Fibroblast of villous mesenchyme (primary cell): ENCODE results near the gene RNF220. TPM values are rescaled to one million over a fixed set of nuclear protein-coding genes. Genes with fewer than 3 reads are reported as not detected.

ENCODE experiments used
- DNase-seq: peaks from one replicate; pipeline ENCODE4 v3.0.0-alpha.2; 2010; ENCODE audit warnings: low read depth
- H3K4me3 ChIP-seq: 2 replicates; pipeline ENCODE4 v1.5.1; 2011; ENCODE audit warnings: low read depth, mild to moderate bottlenecking, low read length
- total RNA-seq: library from RNA; depleted of rRNA; stranded (reverse); fragments of >200 nt; gene quantifications from 2 replicates; pipeline ENCODE4 v1.2.3, GENCODE V29; 2012
- TF ChIP-seq, protein P1 (sequence below): IDR thresholded peaks from 2 replicates; pipeline ENCODE4 v1.5.1; 2012; ENCODE audit warnings: low read depth, mild to moderate bottlenecking, low read length; ENCODE audit not compliant: insufficient read depth

RNF220 gene
- total RNA-seq, 1 donor = 47.5 TPM

DNA sequence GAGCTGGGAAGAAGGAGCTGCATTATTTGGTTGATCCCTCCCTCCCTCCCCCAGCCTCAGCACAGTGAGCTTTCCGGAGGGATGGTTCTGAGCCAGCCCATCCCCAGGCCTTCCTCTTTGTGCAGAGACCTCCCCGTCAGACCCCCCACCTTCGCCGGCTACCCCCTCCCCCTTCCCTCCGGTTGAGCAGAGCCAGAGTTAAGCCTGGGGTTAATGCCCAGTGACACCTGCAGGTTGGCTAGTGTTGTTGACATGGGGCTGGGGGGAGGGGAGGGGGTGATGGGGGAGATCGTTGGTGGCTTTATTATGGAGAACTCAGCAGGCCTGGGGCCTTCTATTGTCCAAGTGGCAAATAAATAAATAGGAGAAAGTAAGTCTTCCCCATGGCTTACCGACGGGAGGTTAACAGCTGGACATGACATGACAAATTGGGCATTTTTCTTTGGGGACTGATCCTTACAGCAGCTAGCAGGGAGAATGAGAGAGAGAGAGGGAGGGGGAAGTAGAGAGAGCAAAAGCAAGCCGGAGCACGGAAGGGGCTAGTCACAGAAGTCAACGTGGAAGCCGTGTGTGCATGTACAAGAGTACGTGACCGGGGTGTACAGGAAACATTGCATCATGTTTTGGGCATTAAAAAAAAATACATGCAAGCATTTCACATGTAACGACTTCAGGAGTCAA is 138.1 kb downstream of the RNF220 start:
- no peak for DNase-seq
- no peak overlapping the region for H3K4me3 ChIP-seq
- TF ChIP-seq, protein P1, sequence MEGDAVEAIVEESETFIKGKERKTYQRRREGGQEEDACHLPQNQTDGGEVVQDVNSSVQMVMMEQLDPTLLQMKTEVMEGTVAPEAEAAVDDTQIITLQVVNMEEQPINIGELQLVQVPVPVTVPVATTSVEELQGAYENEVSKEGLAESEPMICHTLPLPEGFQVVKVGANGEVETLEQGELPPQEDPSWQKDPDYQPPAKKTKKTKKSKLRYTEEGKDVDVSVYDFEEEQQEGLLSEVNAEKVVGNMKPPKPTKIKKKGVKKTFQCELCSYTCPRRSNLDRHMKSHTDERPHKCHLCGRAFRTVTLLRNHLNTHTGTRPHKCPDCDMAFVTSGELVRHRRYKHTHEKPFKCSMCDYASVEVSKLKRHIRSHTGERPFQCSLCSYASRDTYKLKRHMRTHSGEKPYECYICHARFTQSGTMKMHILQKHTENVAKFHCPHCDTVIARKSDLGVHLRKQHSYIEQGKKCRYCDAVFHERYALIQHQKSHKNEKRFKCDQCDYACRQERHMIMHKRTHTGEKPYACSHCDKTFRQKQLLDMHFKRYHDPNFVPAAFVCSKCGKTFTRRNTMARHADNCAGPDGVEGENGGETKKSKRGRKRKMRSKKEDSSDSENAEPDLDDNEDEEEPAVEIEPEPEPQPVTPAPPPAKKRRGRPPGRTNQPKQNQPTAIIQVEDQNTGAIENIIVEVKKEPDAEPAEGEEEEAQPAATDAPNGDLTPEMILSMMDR = no peak

DNA sequence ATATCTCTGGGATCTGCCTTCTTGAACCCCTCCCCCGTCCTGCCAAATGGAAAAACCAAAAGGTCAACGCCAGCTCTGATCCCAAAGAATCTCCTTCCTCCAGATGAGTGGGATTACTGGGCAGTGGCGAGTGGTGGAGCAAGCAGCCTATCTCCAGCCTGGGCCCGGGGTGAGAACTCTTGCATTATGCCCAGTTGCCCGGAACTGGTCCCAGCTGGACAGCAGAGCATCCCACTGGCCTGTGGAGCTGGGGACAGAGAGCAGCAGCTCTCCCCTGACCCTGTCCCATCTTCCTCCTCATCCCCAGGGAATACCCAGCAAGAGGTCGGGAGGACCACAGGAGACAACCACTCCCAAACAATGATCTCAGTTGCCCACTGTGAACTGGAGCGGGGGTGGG is 138.7 kb downstream of the RNF220 start:
- DNase-seq = no peak
- H3K4me3 ChIP-seq = no peak overlapping the region
- TF ChIP-seq, protein P1 = no peak

DNA sequence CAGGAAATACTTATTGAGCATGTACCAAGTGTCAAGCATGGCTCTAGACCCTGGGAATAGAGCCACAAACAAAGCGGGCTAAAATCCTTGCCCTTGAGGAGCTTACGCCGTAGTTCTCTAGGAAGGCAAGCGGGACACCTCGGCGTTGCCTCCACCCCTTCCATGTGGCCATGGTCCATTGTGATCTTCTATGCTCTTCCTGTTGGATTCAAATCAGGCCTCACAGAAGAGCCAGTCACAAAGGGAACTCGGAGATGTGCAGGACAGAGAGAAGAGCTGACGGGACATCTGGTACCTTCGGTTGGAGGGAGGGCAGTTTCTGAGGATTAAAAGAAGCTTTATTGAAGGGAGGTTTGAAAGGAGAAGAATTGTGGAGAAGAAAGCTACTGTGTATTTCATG is 139.9 kb downstream of the RNF220 start:
- TF ChIP-seq, protein P1 = no peak
- H3K4me3 ChIP-seq = no peak overlapping the region
- no peak for DNase-seq

DNA sequence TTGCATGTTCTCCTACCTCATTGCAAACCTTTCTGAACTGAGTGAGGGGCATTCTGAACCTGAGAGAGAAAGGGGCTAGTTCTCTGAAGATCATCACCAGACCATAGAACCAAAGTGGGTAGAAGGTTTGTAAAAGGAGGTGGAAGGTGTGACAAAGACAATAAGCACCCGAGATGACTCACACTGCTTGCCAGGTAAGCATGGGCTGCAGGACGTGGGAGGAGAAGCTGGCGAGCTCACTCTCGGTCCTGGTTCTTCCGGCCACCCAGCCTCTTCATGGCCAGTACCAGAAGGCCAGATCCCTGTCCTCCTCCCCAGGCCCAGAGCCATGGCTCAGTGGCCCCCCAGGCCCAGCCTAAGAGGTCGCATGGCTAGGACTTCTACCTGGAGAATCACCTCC is 140.9 kb downstream of the RNF220 start:
- DNase-seq = no peak
- H3K4me3 ChIP-seq = no peak overlapping the region
- TF ChIP-seq, protein P1 = no peak

DNA sequence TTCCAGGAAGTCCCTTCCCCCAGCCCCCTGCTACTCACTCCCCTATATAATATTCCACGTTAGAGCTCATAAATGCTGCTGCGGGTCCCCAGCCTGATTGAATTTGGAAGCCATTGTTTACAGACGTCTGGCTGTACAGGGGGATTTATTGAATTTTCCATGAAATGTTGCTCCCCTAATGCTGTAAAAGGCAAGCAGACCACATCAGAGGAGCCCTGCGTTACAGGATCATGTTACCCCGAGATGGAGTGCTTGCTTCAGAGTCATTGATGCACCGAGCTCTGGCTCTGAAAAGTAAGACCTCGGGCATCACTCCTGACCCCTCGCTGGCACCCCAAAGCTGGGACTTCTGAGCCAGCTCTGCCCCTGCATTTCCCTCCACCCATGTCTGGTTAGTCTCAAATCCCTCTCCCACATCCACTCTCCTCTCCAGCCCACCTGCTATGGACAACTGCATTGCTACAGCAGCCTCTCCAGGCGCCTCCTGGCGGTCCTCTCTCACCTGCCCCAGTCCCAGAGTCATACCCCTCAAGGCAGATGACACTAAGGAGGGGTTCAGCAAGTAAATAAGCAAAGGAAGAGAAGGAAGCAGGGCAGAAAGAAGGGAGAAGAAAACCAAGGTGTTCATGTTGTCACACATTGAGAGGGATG is 141.5 kb downstream of the RNF220 start:
- TF ChIP-seq, protein P1 = no peak
- H3K4me3 ChIP-seq = no peak overlapping the region
- DNase-seq = no peak

DNA sequence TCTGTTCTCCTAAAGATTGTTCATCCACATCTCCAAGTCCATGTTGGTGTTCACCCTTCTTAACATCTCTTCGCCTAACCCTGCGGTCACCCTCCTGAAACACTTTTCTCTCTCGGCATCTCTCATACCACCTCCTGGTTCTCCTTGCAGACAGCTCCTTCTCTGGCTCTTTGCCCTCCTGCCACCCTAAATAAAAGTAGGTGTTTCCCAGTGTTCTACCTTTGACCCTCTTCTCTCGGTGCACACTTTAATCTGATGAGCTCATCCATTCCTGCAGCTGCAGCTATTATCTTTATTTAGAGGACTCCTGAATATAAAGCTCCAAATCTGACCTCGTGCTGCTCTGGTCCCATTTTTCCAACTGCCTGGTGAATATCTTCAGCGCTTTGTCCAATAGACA is 142.3 kb downstream of the RNF220 start:
- no peak for DNase-seq
- no peak overlapping the region for H3K4me3 ChIP-seq
- TF ChIP-seq, protein P1 = no peak
